HepG2 (cell line): Measurements from ENCODE around the gene SWI5. TPM values are rescaled to one million over a fixed set of nuclear protein-coding genes. Genes with fewer than 3 reads are reported as not detected.
A peak's percentile ranks its signal among the peaks of the same experiment; 100 is the strongest.

Experiments
- ATF4 ChIP-seq, 2 experiments: fragments of 450-650 bp in 1 of 2; sonication (generic) in 1 of 2; formaldehyde crosslinking; IDR thresholded peaks; 2 replicates each; pipeline versions ENCODE4 v1.5.0 to v1.8.0; 2020 to 2022; ENCODE audit warnings: mild to moderate bottlenecking in 1 of 2, missing genetic modification reagents in 1 of 2
- FOXC1 ChIP-seq: sonication (generic); formaldehyde crosslinking; IDR thresholded peaks from 2 replicates; pipeline ENCODE4 v1.8.0; 2022; ENCODE audit warnings: mild to moderate bottlenecking, missing genetic modification reagents, borderline replicate concordance
- HNRNPLL ChIP-seq: fragments of 200-400 bp; formaldehyde crosslinking; IDR thresholded peaks from 2 replicates; pipeline ENCODE4 v1.6.1; 2017; ENCODE audit warnings: mild to moderate bottlenecking, low read depth, low read length; ENCODE audit not compliant: poor library complexity, severe bottlenecking
- MTERF4 ChIP-seq: sonication (generic); formaldehyde crosslinking; IDR thresholded peaks from 2 replicates; pipeline ENCODE4 v1.8.0; 2023; ENCODE audit warnings: mild to moderate bottlenecking, missing genetic modification reagents
- NFYB ChIP-seq: sonication (generic); formaldehyde crosslinking; IDR thresholded peaks from 2 replicates; pipeline ENCODE4 v1.4.0; 2020; ENCODE audit warnings: missing genetic modification reagents
- TGIF2 ChIP-seq: IDR thresholded peaks from 2 replicates; pipeline ENCODE4 v1.6.1; 2016; ENCODE audit warnings: control low read depth, missing compliant biosample characterization
- TOPORS ChIP-seq: sonication (generic); formaldehyde crosslinking; IDR thresholded peaks from 2 replicates; pipeline ENCODE4 v1.8.0; 2023; ENCODE audit warnings: mild to moderate bottlenecking, missing genetic modification reagents
- ZBTB4 ChIP-seq: sonication (generic); formaldehyde crosslinking; IDR thresholded peaks from 2 replicates; pipeline ENCODE4 v1.4.0; 2020; ENCODE audit warnings: missing genetic modification reagents, mild to moderate bottlenecking, borderline replicate concordance
- ZFY ChIP-seq: sonication (generic); formaldehyde crosslinking; IDR thresholded peaks from 2 replicates; pipeline ENCODE4 v1.4.0; 2020; ENCODE audit warnings: missing genetic modification reagents
- ZMAT3 ChIP-seq: sonication (generic); formaldehyde crosslinking; conservative IDR thresholded peaks from 2 replicates; pipeline ENCODE4 v1.7.0; 2021; ENCODE audit warnings: missing genetic modification reagents
- ZNF296 ChIP-seq: sonication (generic); formaldehyde crosslinking; conservative IDR thresholded peaks from 2 replicates; pipeline ENCODE4 v1.5.0; 2020; ENCODE audit warnings: mild to moderate bottlenecking, missing genetic modification reagents
- ZNF703 ChIP-seq: sonication (generic); formaldehyde crosslinking; IDR thresholded peaks from 2 replicates; pipeline ENCODE4 v1.5.1; 2020; ENCODE audit warnings: missing genetic modification reagents, mild to moderate bottlenecking, moderate library complexity, borderline replicate concordance
- ZNF776 ChIP-seq: sonication (generic); formaldehyde crosslinking; IDR thresholded peaks from 2 replicates; pipeline ENCODE4 v1.4.0; 2020; ENCODE audit warnings: mild to moderate bottlenecking, missing genetic modification reagents
- ZNF841 ChIP-seq: sonication (generic); formaldehyde crosslinking; IDR thresholded peaks from 2 replicates; pipeline ENCODE4 v1.8.1; 2023; ENCODE audit warnings: missing genetic modification reagents, borderline replicate concordance
- ZNF883 ChIP-seq: sonication (generic); formaldehyde crosslinking; IDR thresholded peaks from 2 replicates; pipeline ENCODE4 v1.5.1; 2020; ENCODE audit warnings: mild to moderate bottlenecking, missing genetic modification reagents; ENCODE audit errors: not compliant biosample characterization
- polyA plus RNA-seq, 8 experiments: library from polyadenylated mRNA; depleted of rRNA in 3 of 8; stranded (reverse) in 7 of 8; unstranded in 1 of 8; fragments of >200 nt; fragmentation: Illumina TruSeq in 4 of 8; extraction: Trizol in 4 of 8; gene quantifications; 2 replicates each; pipeline versions ENCODE4 v1.2.1 to v1.2.3, GENCODE V29; 2011 to 2016; ENCODE audit warnings: low read depth in 4 of 8, missing spikeins in 1 of 8, mixed read lengths in 1 of 8; ENCODE audit not compliant: insufficient read depth in 1 of 8
- total RNA-seq, 5 experiments: library from RNA; depleted of rRNA; stranded (reverse); fragments of >200 nt; fragmentation: Illumina TruSeq; extraction: Trizol; gene quantifications; 2 replicates each; pipeline ENCODE4 v1.2.3, GENCODE V29; 2016; ENCODE audit warnings: low read depth in 1 of 5
- TF ChIP-seq, protein P1 (sequence below): sonication (generic); formaldehyde crosslinking; IDR thresholded peaks from 2 replicates; pipeline ENCODE4 v1.5.1; 2020; ENCODE audit warnings: mild to moderate bottlenecking, moderate library complexity, missing genetic modification reagents
- TF ChIP-seq, protein P2 (sequence below): IDR thresholded peaks from 2 replicates; pipeline ENCODE4 v1.4.0; 2020; ENCODE audit warnings: mild to moderate bottlenecking, missing genetic modification reagents

Gene SWI5
- total and polyA plus RNA-seq, 2 of the 13 experiments (the other 11 are each of a cell fraction or from before 2014, with no cell fraction given), result 39.2 to 41.0 TPM

GRCh38 chr9:128245421-128246151 lies 30.5 kb upstream of the SWI5 start (continued):
- TF ChIP-seq ZBTB4 (CRISPR knock-in tag) (peak; percentile 55; the same call in 1 of the 2 replicates), HNRNPLL (peak; percentile 17), ZNF841 (CRISPR knock-in tag) (no peak), MTERF4 (no peak), ZNF296 (CRISPR knock-in tag) (no peak), ZFY (CRISPR knock-in tag) (peak; percentile 15; the same call in 1 of the 2 replicates), ATF4 (CRISPR knock-in tag; IDR thresholded peaks at IDR 0.05) (0 out of 4 replicates have a peak, but pooled peaks of 1 of the 2 experiments have one; percentile 22), FOXC1 (no peak), ZNF703 (CRISPR knock-in tag) (no peak), ZNF776 (no peak), ZNF883 (CRISPR knock-in tag) (no peak), TGIF2 (0 out of 2 replicates have a peak, but pooled peaks have one; percentile 30), TOPORS (CRISPR knock-in tag) (no peak), ZMAT3 (CRISPR knock-in tag) (no peak), NFYB (no peak)
- TF ChIP-seq, protein P1, sequence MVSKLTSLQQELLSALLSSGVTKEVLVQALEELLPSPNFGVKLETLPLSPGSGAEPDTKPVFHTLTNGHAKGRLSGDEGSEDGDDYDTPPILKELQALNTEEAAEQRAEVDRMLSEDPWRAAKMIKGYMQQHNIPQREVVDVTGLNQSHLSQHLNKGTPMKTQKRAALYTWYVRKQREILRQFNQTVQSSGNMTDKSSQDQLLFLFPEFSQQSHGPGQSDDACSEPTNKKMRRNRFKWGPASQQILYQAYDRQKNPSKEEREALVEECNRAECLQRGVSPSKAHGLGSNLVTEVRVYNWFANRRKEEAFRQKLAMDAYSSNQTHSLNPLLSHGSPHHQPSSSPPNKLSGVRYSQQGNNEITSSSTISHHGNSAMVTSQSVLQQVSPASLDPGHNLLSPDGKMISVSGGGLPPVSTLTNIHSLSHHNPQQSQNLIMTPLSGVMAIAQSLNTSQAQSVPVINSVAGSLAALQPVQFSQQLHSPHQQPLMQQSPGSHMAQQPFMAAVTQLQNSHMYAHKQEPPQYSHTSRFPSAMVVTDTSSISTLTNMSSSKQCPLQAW (CRISPR knock-in tag), result 0 out of 2 replicates have a peak, but pooled peaks have one; percentile 15
- TF ChIP-seq, protein P2, sequence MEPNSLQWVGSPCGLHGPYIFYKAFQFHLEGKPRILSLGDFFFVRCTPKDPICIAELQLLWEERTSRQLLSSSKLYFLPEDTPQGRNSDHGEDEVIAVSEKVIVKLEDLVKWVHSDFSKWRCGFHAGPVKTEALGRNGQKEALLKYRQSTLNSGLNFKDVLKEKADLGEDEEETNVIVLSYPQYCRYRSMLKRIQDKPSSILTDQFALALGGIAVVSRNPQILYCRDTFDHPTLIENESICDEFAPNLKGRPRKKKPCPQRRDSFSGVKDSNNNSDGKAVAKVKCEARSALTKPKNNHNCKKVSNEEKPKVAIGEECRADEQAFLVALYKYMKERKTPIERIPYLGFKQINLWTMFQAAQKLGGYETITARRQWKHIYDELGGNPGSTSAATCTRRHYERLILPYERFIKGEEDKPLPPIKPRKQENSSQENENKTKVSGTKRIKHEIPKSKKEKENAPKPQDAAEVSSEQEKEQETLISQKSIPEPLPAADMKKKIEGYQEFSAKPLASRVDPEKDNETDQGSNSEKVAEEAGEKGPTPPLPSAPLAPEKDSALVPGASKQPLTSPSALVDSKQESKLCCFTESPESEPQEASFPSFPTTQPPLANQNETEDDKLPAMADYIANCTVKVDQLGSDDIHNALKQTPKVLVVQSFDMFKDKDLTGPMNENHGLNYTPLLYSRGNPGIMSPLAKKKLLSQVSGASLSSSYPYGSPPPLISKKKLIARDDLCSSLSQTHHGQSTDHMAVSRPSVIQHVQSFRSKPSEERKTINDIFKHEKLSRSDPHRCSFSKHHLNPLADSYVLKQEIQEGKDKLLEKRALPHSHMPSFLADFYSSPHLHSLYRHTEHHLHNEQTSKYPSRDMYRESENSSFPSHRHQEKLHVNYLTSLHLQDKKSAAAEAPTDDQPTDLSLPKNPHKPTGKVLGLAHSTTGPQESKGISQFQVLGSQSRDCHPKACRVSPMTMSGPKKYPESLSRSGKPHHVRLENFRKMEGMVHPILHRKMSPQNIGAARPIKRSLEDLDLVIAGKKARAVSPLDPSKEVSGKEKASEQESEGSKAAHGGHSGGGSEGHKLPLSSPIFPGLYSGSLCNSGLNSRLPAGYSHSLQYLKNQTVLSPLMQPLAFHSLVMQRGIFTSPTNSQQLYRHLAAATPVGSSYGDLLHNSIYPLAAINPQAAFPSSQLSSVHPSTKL (CRISPR knock-in tag), result peak; percentile 26; the same call in 1 of the 2 replicates
